GM19099 (cell line): ENCODE results near the gene RTTN.

Experiments
- POLR2A ChIP-seq: IDR thresholded peaks from 3 replicates; pipeline ENCODE4 v1.6.1; 2011; ENCODE audit warnings: low read depth; ENCODE audit not compliant: insufficient read length; ENCODE audit errors: extremely low read depth

Gene RTTN, protein sequence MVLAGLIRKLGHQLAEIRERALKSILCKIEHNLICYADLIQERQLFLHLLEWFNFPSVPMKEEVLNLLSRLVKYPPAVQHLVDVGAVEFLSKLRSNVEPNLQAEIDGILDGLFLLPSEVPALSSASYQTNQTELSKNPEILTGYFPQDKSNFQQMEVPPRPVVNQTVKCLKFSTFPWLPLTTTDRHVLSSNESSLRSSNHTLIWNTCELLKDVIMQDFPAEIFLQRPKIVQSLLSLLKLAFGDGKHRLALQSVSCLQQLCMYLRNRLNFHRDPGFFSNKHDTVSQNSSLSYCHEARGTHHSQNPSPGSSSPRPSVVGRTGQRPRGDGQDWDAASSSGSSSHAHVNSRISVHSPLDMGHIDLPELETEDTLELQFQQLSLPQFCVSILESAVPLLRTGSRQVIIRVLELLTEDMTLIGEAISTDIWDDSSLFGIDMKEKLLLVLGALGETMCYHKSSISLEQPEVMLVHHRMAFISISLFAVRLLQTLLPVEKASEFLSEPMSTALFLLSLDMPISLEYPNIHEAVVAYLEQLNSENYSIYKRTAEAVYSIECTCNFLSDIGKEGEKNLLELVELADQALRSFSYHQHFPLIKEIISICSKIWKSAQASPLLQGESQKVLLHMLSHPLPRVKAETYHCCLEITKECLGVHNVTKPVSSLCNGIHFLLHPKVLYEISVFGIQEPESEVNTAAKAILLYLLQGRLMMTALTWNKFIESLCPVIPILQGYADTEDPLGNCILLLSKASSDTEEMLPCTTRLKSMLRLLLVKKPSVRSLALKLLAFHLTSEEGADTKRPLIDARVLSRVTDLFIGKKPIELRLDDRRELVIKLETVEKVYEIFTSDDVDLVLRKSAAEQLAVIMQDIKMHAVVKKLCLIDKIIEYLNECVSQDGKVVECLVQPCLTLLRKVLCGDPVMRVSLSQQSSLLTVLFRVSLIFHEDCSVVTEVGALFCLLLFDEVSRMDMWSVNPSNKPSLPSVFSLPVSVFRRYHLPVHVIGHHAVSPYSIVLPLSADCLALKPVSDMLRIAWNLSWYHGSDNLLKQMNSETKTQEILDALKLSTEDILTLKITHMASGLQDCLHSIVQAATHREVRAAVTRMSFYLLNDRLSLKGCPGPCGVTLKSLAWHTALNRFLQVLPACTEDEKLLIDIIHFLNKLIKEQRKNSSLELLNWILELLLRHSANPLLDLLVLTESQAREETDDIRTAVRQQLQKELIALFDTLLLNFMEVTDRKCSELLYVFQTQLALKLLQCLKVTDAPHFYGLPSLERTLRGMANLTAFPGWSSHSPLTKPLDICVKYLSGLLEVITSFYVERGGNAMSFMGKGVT (N-terminal part only)

DNA sequence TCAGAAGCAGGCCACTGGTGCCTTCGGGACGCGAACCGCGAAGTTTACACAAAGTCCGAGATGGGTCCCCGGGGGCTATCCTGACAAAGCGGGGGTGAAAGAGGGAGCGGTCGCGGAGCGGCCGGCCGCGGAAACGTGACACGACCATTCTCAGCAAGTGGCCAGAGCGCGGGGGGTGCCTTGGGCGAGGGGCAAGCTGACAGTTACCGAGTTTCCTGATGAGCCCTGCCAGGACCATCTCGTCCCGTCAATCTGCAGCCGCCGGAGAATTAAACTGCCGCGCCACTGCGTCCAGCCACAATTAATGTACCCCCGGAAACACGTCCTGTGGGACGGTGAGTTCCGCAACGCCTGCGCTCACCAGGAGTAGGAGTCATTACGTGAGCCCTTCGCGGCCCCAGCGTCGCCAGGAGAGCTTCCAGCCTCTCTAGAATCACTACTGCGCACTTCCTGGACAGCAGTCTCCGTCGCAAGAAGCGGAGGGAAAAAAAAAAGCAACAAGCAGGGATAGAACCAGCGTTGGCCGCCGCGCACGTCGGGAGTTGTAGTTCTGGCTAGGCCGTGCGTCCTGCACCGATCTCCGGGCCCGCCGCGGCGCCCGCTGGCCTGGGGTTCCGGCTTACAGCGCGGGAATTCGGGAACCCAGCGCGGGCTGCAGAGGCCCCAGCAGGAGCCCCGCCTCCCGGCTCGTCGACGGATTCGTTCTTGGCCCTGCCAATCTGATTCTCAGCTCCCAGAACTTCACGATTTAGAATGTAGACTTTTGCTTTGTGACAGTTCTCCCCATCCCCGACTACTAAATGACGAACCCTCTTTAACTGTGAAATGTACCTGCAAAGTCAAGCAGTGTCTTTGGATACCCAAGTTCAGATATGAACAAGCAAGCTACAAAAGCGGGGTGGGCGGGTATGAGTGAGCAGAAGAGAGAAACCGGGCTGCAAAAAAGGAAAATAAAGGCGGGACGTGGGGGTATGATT, at the start of gene RTTN:
Gene RTTN, minus strand, starts transcription at position 267 of the 977 bp plus-strand sequence. Its CDS starts 29 bp downstream, at position 238.
- TF ChIP-seq POLR2A: peak; percentile 64

DNA sequence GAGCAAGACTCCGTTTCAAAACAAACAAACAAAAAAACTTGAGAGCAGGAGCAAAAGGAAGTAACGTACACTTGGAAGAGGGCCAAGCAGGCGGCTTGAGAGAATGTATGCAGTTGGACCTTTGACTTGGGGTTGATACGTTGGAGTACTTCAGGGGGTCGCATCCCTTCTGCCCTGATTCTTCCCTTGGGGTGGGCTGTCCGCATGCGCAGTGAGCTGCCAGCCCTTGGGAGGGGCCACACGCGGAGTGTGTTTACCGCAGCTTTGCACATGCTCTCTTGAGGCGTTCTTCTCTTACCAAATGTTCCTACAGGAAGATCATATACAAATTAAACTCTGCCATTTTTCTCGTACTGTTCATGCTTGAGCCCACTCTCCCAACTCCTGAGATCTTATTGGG, 45.3 kb upstream of the RTTN start:
- TF ChIP-seq POLR2A: no peak

DNA sequence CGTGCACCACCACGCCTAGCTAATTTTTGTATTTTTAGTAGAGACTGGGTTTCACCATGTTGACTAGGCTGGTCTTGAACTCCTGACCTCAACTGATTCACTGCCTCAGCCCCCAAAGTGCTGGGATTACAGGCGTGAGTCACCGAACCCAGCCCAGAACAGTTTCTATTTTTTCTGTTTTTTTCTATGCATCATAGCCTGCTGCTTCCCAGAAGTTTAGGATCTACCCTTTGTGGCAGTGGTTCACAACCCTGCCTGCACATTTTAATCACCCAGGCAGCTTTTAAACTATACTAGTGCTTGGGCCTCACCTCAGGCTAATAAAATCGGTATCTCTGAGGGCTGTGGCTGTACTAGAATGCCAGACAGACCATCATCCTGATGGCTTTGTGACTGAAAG, 43.6 kb upstream of the RTTN start:
- TF ChIP-seq POLR2A: no peak

DNA sequence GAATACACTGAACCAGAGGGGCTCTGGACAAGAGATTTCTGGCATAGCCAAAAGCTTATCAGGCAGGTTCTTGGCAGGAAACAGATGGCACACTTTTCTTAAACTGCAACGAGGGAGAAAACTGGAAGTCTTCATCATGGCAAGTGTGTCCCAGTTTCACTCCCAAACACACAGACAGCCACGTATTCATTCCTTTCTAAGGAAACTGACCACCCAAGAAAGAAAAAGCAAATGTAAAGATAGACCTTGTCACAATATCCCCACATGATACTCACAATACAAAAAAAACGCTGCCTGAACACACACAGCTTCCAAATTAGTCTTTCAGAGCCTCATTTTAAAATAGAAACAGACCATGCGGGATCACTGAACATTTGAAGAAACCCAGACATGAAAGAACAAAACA, 40.6 kb upstream of the RTTN start:
- no peak for TF ChIP-seq POLR2A

DNA sequence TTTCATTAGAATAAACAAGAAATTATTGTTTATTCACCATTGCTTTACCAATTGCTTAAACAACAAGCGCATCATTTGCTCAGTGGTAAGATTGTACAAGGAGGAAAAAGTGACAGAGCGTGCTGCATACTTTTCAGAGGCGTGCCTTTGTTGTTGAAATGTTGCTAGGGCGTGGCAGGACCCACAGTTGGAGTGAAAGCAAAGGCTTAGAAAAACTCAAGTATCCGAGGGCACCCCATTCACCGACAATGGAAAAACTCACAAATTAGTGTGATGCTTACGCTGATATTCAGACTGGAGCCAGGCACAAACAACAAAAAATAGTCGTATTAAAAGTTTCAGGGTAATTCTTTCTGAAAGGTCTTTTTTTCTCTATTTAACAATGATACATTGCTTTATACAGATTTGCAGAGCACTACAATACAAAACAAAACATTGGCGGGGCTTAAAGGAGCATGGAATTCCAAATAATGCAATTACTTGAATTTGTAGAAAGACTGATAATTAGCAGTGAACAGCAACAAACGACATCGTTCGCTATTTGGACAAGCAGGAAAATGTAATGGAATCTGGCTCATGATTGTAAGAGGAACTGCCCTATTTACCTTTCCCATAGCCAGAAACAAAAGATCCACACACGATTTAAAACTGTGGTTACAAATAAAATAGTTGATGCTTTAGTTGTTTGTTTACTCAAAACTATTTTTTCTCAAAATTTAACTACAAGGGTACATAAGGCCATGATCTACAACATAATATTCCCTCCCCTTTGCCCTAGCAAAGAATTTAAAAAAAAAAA, 37.8 kb upstream of the RTTN start:
- TF ChIP-seq POLR2A: no peak

DNA sequence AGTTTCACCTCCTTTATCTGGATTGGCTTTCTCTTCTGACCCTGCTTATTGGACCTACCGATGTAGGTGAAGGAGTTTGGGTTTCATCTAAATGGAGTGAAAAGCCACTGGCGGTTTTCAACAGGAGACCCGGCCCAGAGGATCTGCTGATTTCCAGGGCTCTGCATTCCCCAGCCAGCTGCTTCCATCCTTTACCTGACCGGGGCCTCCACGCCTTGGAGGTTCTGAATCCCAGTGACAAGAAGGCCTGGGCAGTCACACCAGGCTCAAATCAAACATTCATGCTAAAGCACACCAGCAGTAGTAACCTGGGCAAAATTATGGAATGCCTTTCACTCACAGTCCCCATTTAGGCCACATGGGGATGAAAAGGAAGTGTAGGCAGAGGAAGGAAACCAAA, 30.0 kb upstream of the RTTN start:
- no peak for TF ChIP-seq POLR2A

DNA sequence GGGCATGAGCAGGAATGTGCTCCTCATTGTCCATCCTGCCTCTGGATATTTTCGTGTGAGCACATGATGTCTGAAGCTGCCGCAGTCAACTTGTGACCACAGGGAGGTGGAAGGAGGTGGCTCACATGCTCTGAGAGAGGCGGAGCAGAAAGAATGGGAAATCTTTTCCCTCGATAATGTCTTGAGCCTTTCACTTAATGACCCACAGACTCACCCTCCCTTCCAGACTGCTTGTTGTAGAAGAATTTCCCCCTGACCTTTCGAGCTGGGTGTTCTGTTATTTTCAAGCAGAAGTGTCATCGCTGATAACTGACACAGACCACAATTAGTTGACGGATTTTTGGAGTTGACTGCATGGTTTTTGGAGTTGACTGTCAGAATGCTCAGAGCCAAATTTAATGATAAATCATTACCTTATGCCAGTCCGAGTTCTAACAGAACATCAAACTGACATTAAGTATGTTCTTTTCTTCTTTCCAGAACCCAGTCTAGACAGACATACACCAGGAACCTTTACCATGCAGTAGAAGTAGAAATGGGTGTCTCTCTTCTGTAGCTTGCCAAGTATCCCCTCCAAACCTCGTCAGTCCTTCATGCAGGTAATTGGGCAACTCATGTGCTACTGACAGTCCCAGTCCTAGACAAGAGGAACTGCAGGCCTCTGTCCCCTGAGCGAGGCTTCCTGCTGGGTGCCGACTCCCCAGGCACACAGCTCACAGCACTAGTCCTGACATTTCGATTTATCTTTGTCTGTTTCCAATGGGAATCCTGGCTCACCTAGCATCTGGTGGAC, 29.4 kb upstream of the RTTN start:
- no peak for TF ChIP-seq POLR2A

DNA sequence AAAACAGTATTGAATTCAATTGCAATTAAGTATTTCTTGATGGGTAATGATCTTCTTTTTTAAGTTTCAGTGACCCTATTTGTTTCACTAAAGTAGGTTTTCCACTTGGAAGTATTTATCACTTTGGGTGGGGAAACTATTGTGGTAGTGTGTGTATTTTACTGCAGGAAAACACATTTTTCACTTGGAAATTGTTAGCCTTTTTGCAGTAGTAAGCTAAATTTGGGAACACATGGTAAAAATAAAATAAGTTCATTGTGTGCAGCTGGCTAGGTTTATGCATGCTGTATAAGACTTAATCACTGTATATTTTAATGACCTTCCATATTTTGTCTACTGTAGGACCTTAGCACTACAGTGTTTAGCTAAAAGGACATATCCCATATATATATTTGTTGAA, 28.5 kb upstream of the RTTN start:
- no peak for TF ChIP-seq POLR2A

DNA sequence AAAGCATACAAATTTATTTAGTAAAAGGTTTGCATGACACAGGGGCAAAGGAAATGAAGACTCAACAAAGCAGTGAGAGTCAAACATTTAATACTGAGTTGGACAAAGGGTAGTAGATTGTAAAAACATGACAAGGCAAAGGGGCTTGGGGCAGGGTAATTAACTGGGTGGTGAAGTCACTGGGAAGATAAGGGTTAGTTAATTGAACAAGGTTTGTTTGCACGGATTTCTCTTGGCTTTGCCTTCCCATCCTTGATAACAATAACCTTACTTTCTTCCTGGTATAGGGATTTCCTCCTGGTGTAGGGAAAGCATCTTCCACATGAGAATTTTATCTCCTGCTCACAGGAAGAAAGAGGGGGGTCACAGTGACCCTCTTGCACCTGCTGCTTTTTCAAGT, 26.8 kb upstream of the RTTN start:
- TF ChIP-seq POLR2A: no peak

DNA sequence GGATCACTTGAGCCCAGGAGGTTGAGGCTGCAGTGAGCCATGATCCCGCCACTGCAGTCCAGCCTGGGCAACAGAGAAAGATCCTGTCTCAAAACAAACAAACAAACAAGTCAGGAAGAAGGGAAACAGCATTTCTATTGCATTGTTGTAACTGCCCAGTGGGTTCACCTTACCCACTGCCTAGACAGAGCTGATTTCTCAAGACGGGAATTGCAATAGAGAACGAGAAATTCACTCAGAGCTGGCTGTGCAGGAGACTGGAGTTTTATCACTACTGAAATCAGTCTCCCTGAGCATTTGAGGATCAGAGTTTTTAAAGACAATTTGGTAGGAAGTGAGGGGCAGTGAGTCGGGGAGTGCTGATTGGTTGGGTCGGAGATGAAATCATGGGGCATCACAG, 24.2 kb upstream of the RTTN start:
- TF ChIP-seq POLR2A: no peak

DNA sequence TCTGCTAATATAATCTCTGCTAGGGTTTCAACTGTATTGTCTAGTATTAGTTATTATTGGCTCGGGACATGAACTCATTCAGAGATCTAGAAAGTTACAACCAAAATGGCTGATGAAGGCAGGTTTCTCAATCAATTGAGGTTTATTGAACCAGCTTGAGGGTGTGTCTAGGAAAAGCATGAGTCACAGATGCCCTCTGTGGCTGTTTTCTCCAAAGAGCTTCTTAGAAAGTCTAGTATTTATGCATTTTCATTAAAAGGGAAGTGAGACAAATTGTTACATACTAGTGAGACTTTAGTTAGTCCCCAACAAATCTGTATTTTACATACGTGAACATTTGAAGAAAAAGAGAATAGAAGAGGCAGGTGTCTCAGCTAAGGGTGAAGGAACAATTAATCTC, 23.0 kb upstream of the RTTN start:
- TF ChIP-seq POLR2A: no peak

DNA sequence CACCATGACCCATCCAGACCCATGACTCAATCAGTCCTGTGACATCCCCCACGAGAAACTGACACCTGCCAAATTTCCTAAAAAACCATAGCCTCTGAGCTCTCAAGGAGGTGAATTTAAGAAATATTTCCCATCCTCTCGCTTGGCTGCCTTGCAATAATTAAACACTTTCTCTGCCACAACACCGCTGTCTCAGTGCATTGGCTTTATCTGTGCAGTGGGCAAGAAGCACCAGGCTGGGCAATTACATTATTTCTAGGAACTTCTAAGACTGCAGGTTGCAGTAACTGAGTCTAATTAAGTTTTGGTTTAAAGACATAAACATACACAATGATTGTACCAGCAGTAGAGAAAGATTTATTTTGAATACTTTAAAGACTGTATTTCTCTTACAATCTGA, 22.0 kb upstream of the RTTN start:
- TF ChIP-seq POLR2A: no peak
